K562 (cell line): ENCODE data around the gene PGAM2. TPM values are rescaled to one million over a fixed set of nuclear protein-coding genes. Genes with fewer than 3 reads are reported as not detected.

Experiments used
- C11orf30 ChIP-seq: fragments of 450-650 bp; IDR thresholded peaks from 2 replicates; pipeline ENCODE4 v1.6.1; 2016; ENCODE audit warnings: low read depth, mild to moderate bottlenecking
- CC2D1A ChIP-seq: fragments of 450-650 bp; IDR thresholded peaks from 2 replicates; pipeline ENCODE4 v1.6.1; 2017; ENCODE audit warnings: mild to moderate bottlenecking
- ETV5 ChIP-seq: sonication (generic); formaldehyde crosslinking; IDR thresholded peaks from 2 replicates; pipeline ENCODE4 v1.4.0; 2020; ENCODE audit warnings: low read depth, mild to moderate bottlenecking, missing genetic modification reagents
- FOXM1 ChIP-seq, 2 experiments: fragments of 450-650 bp in 1 of 2; sonication (generic) in 1 of 2; formaldehyde crosslinking in 1 of 2; IDR thresholded peaks; 2 replicates each; pipeline versions ENCODE4 v1.6.1 to v1.9.0; 2017 to 2022; ENCODE audit warnings: low read depth in 2 of 2, mild to moderate bottlenecking in 2 of 2, missing genetic modification reagents in 1 of 2, moderate library complexity in 1 of 2
- HDAC8 ChIP-seq: fragments of 450-650 bp; IDR thresholded peaks from 2 replicates; pipeline ENCODE4 v1.6.1; 2016; ENCODE audit warnings: mild to moderate bottlenecking, missing genetic modification characterization, moderate library complexity, missing compliant biosample characterization
- JUNB ChIP-seq: fragments of 450-650 bp; formaldehyde crosslinking; conservative IDR thresholded peaks from 2 replicates; pipeline ENCODE4 v1.4.0; 2020; ENCODE audit warnings: mild to moderate bottlenecking
- KLF1 ChIP-seq: fragments of 450-650 bp; IDR thresholded peaks from 2 replicates; pipeline ENCODE4 v1.6.1; 2016; ENCODE audit warnings: missing genetic modification characterization, missing compliant biosample characterization
- MCM2 ChIP-seq: fragments of 450-650 bp; IDR thresholded peaks from 2 replicates; pipeline ENCODE4 v1.6.1; 2017; ENCODE audit warnings: low read depth, mild to moderate bottlenecking
- NCOR1 ChIP-seq: fragments of 450-650 bp; IDR thresholded peaks from 2 replicates; pipeline ENCODE4 v1.6.1; 2016; ENCODE audit warnings: mild to moderate bottlenecking, moderate library complexity
- RB1 ChIP-seq: fragments of 450-650 bp; IDR thresholded peaks from 2 replicates; pipeline ENCODE4 v1.6.1; 2017; ENCODE audit warnings: low read depth, mild to moderate bottlenecking
- SIX5 ChIP-seq, 2 experiments: IDR thresholded peaks; 2 replicates each; pipeline ENCODE4 v1.6.1; 2011; ENCODE audit warnings: low read length in 2 of 2, borderline replicate concordance in 1 of 2, low read depth in 1 of 2, mild to moderate bottlenecking in 1 of 2, moderate library complexity in 1 of 2; ENCODE audit not compliant: insufficient read depth in 1 of 2
- TCF3 ChIP-seq: sonication (generic); formaldehyde crosslinking; IDR thresholded peaks from 2 replicates; pipeline ENCODE4 v1.4.0; 2020; ENCODE audit warnings: mild to moderate bottlenecking, missing genetic modification reagents
- TCF7 ChIP-seq: sonication (generic); IDR thresholded peaks from 2 replicates; pipeline ENCODE4 v1.6.1; 2016; ENCODE audit warnings: antibody characterized with exemption, borderline replicate concordance
- TOE1 ChIP-seq, 2 experiments: fragments of 450-650 bp in 1 of 2; sonication (generic) in 1 of 2; formaldehyde crosslinking in 1 of 2; IDR thresholded peaks; 2 replicates each; pipeline versions ENCODE4 v1.7.1 to v1.8.0; 2016 to 2022; ENCODE audit warnings: borderline replicate concordance in 2 of 2, mild to moderate bottlenecking in 2 of 2, antibody characterized with exemption in 1 of 2, inconsistent platforms in 1 of 2, low read depth in 1 of 2, missing genetic modification reagents in 1 of 2, moderate library complexity in 1 of 2
- XRCC5 ChIP-seq: fragments of 200-400 bp; formaldehyde crosslinking; IDR thresholded peaks from 2 replicates; pipeline ENCODE4 v1.6.1; 2017; ENCODE audit warnings: low read depth, mild to moderate bottlenecking, low read length
- ZEB2 ChIP-seq: fragments of 450-650 bp; IDR thresholded peaks from 2 replicates; pipeline ENCODE4 v1.6.1; 2016
- ZNF589 ChIP-seq: fragments of 200-800 bp; sonication (Bioruptor generic); IDR thresholded peaks from 2 replicates; pipeline ENCODE4 v1.6.1; 2016; ENCODE audit warnings: low read depth, missing genetic modification characterization, missing compliant biosample characterization
- ZSCAN32 ChIP-seq: fragments of 450-650 bp; formaldehyde crosslinking; IDR thresholded peaks from 2 replicates; pipeline ENCODE4 v1.4.0; 2020; ENCODE audit warnings: mild to moderate bottlenecking, moderate library complexity
- polyA plus RNA-seq, 8 experiments: library from polyadenylated mRNA; depleted of rRNA in 4 of 8; stranded (reverse) in 5 of 8; unstranded in 3 of 8; fragments of >200 nt; fragmentation: Nextera tagmentation in 2 of 8; fragmentation: Illumina TruSeq in 1 of 8; extraction: Ambion mirVana in 2 of 8; extraction: Trizol in 1 of 8; gene quantifications; 2 replicates each; pipeline versions ENCODE4 v1.2.1 to v1.2.3, GENCODE V29; 2011 to 2014; ENCODE audit warnings: inconsistent platforms in 1 of 8, missing spikeins in 1 of 8
- total RNA-seq, 7 experiments: library from RNA; depleted of rRNA in 6 of 7; stranded (reverse); fragments of >200 nt in 6 of 7; fragmentation: Illumina TruSeq in 2 of 7; extraction: Trizol in 2 of 7; gene quantifications; 2 replicates each; pipeline versions ENCODE4 v1.2.1 to v1.2.3, GENCODE V29; 2011 to 2021; ENCODE audit warnings: low replicate concordance in 1 of 7
- TF ChIP-seq, protein P1 (sequence below): sonication (generic); formaldehyde crosslinking; IDR thresholded peaks from 2 replicates; pipeline ENCODE4 v1.8.1; 2023; ENCODE audit warnings: mild to moderate bottlenecking, missing genetic modification reagents
- TF ChIP-seq, protein P2 (sequence below): fragments of 250-450 bp; sonication (Bioruptor Pico); IDR thresholded peaks from 2 replicates; pipeline ENCODE4 v1.4.0; 2020; ENCODE audit warnings: mild to moderate bottlenecking
- TF ChIP-seq, protein P3 (sequence below): fragments of 250-450 bp; sonication (Bioruptor Pico); IDR thresholded peaks from 2 replicates; pipeline ENCODE4 v1.5.1; 2021; ENCODE audit warnings: mild to moderate bottlenecking

The PGAM2 gene
- total and polyA plus RNA-seq, 9 of the 15 experiments (the other 6 are each of a cell fraction or from before 2014, with no cell fraction given): not detected

DNA sequence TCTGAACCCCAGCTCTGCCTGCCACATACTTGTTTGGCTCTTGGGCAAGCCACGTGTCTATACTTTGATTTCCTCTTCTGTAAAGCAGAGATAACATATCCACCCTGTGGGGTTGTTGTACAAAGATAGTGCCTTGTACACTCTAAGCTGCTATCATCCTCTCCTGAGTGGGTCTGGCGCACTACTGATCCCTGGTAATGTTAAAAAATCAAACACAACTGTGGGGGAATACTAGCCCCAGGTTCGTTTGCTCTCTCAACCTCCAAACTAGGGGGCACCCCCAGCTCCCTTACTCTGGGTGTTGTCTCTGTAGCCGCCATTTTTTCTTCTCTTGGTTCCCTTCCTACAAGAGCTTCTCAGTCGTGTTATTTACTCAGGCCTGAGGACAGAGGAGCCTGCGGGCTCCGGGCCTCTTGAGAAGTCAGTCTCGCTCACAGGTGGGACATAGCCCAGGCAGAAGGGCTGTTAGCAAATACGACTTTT, 15.9 kb upstream of the PGAM2 start (continued):
- TF ChIP-seq HDAC8 (tag): no peak
- TF ChIP-seq, protein P1, sequence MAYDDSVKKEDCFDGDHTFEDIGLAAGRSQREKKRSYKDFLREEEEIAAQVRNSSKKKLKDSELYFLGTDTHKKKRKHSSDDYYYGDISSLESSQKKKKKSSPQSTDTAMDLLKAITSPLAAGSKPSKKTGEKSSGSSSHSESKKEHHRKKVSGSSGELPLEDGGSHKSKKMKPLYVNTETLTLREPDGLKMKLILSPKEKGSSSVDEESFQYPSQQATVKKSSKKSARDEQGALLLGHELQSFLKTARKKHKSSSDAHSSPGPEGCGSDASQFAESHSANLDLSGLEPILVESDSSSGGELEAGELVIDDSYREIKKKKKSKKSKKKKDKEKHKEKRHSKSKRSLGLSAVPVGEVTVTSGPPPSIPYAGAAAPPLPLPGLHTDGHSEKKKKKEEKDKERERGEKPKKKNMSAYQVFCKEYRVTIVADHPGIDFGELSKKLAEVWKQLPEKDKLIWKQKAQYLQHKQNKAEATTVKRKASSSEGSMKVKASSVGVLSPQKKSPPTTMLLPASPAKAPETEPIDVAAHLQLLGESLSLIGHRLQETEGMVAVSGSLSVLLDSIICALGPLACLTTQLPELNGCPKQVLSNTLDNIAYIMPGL (CRISPR knock-in tag): no peak
- TF ChIP-seq XRCC5: no peak
- TF ChIP-seq, protein P2, sequence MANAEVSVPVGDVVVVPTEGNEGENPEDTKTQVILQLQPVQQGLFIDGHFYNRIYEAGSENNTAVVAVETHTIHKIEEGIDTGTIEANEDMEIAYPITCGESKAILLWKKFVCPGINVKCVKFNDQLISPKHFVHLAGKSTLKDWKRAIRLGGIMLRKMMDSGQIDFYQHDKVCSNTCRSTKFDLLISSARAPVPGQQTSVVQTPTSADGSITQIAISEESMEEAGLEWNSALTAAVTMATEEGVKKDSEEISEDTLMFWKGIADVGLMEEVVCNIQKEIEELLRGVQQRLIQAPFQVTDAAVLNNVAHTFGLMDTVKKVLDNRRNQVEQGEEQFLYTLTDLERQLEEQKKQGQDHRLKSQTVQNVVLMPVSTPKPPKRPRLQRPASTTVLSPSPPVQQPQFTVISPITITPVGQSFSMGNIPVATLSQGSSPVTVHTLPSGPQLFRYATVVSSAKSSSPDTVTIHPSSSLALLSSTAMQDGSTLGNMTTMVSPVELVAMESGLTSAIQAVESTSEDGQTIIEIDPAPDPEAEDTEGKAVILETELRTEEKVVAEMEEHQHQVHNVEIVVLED (CRISPR knock-in tag): 0 out of 2 replicates have a peak, but pooled peaks have one; percentile 22
- no peak for TF ChIP-seq RB1
- TF ChIP-seq MCM2: no peak
- TF ChIP-seq KLF1 (tag): no peak
- TF ChIP-seq NCOR1: peak; percentile 97
- no peak for TF ChIP-seq TCF7
- TF ChIP-seq ZEB2: no peak
- TF ChIP-seq TCF3 (CRISPR knock-in tag): peak; percentile 98
- TF ChIP-seq CC2D1A: peak; percentile 95; the same call in 1 of the 2 replicates
- peak; percentile 93 for TF ChIP-seq FOXM1 (IDR thresholded peaks at IDR 0.05; ENCODE audit: low read depth)
- no peak for TF ChIP-seq FOXM1 (CRISPR knock-in tag; IDR thresholded peaks at IDR 0.05; ENCODE audit: low read depth)
- no peak for TF ChIP-seq TOE1 (IDR thresholded peaks at IDR 0.05; ENCODE audit: borderline replicate concordance)
- TF ChIP-seq TOE1 (CRISPR knock-in tag; IDR thresholded peaks at IDR 0.05; ENCODE audit: borderline replicate concordance, low read depth): no peak
- no peak for TF ChIP-seq ETV5
- no peak for TF ChIP-seq C11orf30
- peak; percentile 94 for TF ChIP-seq ZNF589 (CRISPR knock-in tag)
- no peak for TF ChIP-seq SIX5 (IDR thresholded peaks at IDR 0.05; ENCODE audit: borderline replicate concordance in 1 of 2, insufficient read depth in 1 of 2, low read depth in 1 of 2, low read length in 2 of 2)
- TF ChIP-seq, protein P3, sequence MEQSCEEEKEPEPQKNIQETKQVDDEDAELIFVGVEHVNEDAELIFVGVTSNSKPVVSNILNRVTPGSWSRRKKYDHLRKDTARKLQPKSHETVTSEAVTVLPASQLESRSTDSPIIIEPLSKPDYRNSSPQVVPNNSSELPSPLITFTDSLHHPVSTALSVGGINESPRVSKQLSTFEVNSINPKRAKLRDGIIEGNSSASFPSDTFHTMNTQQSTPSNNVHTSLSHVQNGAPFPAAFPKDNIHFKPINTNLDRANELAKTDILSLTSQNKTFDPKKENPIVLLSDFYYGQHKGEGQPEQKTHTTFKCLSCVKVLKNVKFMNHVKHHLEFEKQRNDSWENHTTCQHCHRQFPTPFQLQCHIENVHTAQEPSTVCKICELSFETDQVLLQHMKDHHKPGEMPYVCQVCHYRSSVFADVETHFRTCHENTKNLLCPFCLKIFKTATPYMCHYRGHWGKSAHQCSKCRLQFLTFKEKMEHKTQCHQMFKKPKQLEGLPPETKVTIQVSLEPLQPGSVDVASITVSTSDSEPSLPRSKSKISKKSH (CRISPR knock-in tag): no peak
- TF ChIP-seq JUNB (CRISPR knock-in tag): no peak
- no peak for TF ChIP-seq ZSCAN32 (CRISPR knock-in tag)
